HepG2 (cell line): ENCODE measurements around the gene SYNGR4. TPM values are rescaled to one million over a fixed set of nuclear protein-coding genes. Genes with fewer than 3 reads are reported as not detected.

ENCODE experiments used
- ATM ChIP-seq: fragments of 450-650 bp; IDR thresholded peaks from 2 replicates; pipeline ENCODE4 v1.7.1; 2017; ENCODE audit warnings: mild to moderate bottlenecking, borderline replicate concordance
- CBX5 ChIP-seq: sonication (generic); formaldehyde crosslinking; IDR thresholded peaks from 2 replicates; pipeline ENCODE4 v1.4.0; 2020; ENCODE audit warnings: missing genetic modification reagents, borderline replicate concordance
- DDIT3 ChIP-seq: sonication (generic); formaldehyde crosslinking; IDR thresholded peaks from 2 replicates; pipeline ENCODE4 v1.4.0; 2020; ENCODE audit warnings: mild to moderate bottlenecking, missing genetic modification reagents
- FOXJ3 ChIP-seq: sonication (generic); formaldehyde crosslinking; IDR thresholded peaks from 2 replicates; pipeline ENCODE4 v1.4.0; 2020; ENCODE audit warnings: missing genetic modification reagents, mild to moderate bottlenecking, borderline replicate concordance
- KDM2A ChIP-seq: sonication (generic); formaldehyde crosslinking; IDR thresholded peaks from 2 replicates; pipeline ENCODE4 v1.4.0; 2020; ENCODE audit warnings: low read depth, missing genetic modification reagents, borderline replicate concordance
- KIAA2018 ChIP-seq: sonication (generic); formaldehyde crosslinking; IDR thresholded peaks from 2 replicates; pipeline ENCODE4 v1.5.0; 2020; ENCODE audit warnings: mild to moderate bottlenecking, missing genetic modification reagents, borderline replicate concordance
- KMT2B ChIP-seq: IDR thresholded peaks from 2 replicates; pipeline ENCODE4 v1.6.1; 2016; ENCODE audit warnings: missing genetic modification reagents, missing compliant biosample characterization
- NFYB ChIP-seq: sonication (generic); formaldehyde crosslinking; IDR thresholded peaks from 2 replicates; pipeline ENCODE4 v1.4.0; 2020; ENCODE audit warnings: missing genetic modification reagents
- RAD51 ChIP-seq: fragments of 450-650 bp; IDR thresholded peaks from 2 replicates; pipeline ENCODE4 v1.6.1; 2016; ENCODE audit warnings: borderline replicate concordance
- REST ChIP-seq, 2 experiments: IDR thresholded peaks; 2 replicates each; pipeline ENCODE4 v1.6.1; 2011 to 2012; ENCODE audit warnings: low read length in 2 of 2, borderline replicate concordance in 1 of 2, low read depth in 1 of 2, mild to moderate bottlenecking in 1 of 2, moderate library complexity in 1 of 2
- ZNF260 ChIP-seq: sonication (generic); formaldehyde crosslinking; IDR thresholded peaks from 2 replicates; pipeline ENCODE4 v1.4.0; 2020; ENCODE audit warnings: missing genetic modification reagents, low read depth, mild to moderate bottlenecking, borderline replicate concordance
- ZNF34 ChIP-seq: sonication (generic); formaldehyde crosslinking; IDR thresholded peaks from 2 replicates; pipeline ENCODE4 v1.4.0; 2020; ENCODE audit warnings: mild to moderate bottlenecking, missing genetic modification reagents, borderline replicate concordance
- ZNF550 ChIP-seq: sonication (generic); formaldehyde crosslinking; IDR thresholded peaks from 2 replicates; pipeline ENCODE4 v1.4.0; 2020; ENCODE audit warnings: mild to moderate bottlenecking, missing genetic modification reagents, borderline replicate concordance
- ZNF597 ChIP-seq: sonication (generic); formaldehyde crosslinking; IDR thresholded peaks from 2 replicates; pipeline ENCODE4 v1.5.0; 2020; ENCODE audit warnings: missing genetic modification reagents
- polyA plus RNA-seq, 8 experiments: library from polyadenylated mRNA; depleted of rRNA in 3 of 8; stranded (reverse) in 7 of 8; unstranded in 1 of 8; fragments of >200 nt; fragmentation: Illumina TruSeq in 4 of 8; extraction: Trizol in 4 of 8; gene quantifications; 2 replicates each; pipeline versions ENCODE4 v1.2.1 to v1.2.3, GENCODE V29; 2011 to 2016; ENCODE audit warnings: low read depth in 4 of 8, missing spikeins in 1 of 8, mixed read lengths in 1 of 8; ENCODE audit not compliant: insufficient read depth in 1 of 8
- total RNA-seq, 5 experiments: library from RNA; depleted of rRNA; stranded (reverse); fragments of >200 nt; fragmentation: Illumina TruSeq; extraction: Trizol; gene quantifications; 2 replicates each; pipeline ENCODE4 v1.2.3, GENCODE V29; 2016; ENCODE audit warnings: low read depth in 1 of 5
- TF ChIP-seq, protein P1 (sequence below): IDR thresholded peaks from 2 replicates; pipeline ENCODE4 v1.6.1; 2012; ENCODE audit warnings: inconsistent platforms

SYNGR4 gene
- total and polyA plus RNA-seq, 2 of the 13 experiments (the other 11 are each of a cell fraction or from before 2014, with no cell fraction given), result not detected

GRCh38 chr19:48332662-48333466 lies 31.3 kb upstream of the SYNGR4 start (continued):
- no peak for TF ChIP-seq REST (IDR thresholded peaks at IDR 0.05; ENCODE audit: borderline replicate concordance in 1 of 2, low read depth in 1 of 2, low read length in 2 of 2)
- peak; percentile 88 for TF ChIP-seq NFYB (CRISPR knock-in tag)
- TF ChIP-seq ATM, result no peak
- TF ChIP-seq KMT2B (CRISPR knock-in tag), result no peak
- TF ChIP-seq CBX5 (CRISPR knock-in tag), result no peak
- TF ChIP-seq DDIT3, result no peak
- TF ChIP-seq ZNF597 (CRISPR knock-in tag), result no peak
- no peak for TF ChIP-seq ZNF34
- TF ChIP-seq KIAA2018 (CRISPR knock-in tag), result no peak
- TF ChIP-seq, protein P1, sequence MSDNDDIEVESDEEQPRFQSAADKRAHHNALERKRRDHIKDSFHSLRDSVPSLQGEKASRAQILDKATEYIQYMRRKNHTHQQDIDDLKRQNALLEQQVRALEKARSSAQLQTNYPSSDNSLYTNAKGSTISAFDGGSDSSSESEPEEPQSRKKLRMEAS, result no peak
- TF ChIP-seq ZNF260, result no peak
- TF ChIP-seq RAD51, result no peak
- TF ChIP-seq ZNF550 (CRISPR knock-in tag), result no peak
- no peak for TF ChIP-seq FOXJ3 (CRISPR knock-in tag)
- TF ChIP-seq KDM2A (CRISPR knock-in tag), result peak; percentile 49; the same call in 1 of the 2 replicates
